ENCODE measurements around the gene TACC3. TPM values are rescaled to one million over a fixed set of nuclear protein-coding genes. Genes with fewer than 3 reads are reported as not detected.
A peak's percentile ranks its signal among the peaks of the same experiment; 100 is the strongest.

Gene TACC3
- total RNA-seq, 6 donors from 2014 or later = 8.9 to 47.4 (median 21.9) TPM

DNA sequence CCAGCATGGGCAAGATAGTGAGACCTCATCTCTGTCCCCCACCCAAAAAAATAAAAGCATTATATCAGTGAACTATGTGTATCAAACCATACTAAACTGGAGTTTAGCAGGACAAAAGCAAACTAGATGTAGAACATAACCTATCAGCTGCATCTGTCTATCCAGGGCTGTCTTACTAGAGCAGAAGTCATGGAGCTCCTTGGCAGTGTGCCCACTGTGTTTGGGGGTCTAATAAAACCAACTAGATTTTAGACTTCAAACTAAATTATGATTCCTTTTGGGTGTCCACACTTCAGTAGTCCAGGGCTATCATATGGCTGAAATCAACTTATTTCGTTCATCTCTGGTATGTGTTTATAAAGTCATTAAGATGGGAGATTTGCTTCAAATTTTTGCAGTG lies 17.5 kb upstream of the TACC3 start:
- Histone ChIP-seq H3K27ac (no peak overlapping the region), H3K4me1 (peaks cover 5 to 8% (median 5%) of the 10 kb centered on the region in 4 donors), H3K27me3 (no peaks in the 10 kb centered on the region), H3K9me3 (no peaks in the 10 kb centered on the region), H3K36me3 (peaks cover 12 to 51% (median 28%) of the 10 kb centered on the region in 4 donors), H3K4me3 (no peak overlapping the region)
- no peak for ATAC-seq (ENCODE audit: low FRiP score in 2 of 2)
- WGBS, 2 donors = 96 to 100% methylated on average over 1 of the region's 1 CpG
- no peak for DNase-seq
- TF ChIP-seq EP300 (IDR thresholded peaks at IDR 0.05) (no peak), POLR2AphosphoS5 (IDR thresholded peaks at IDR 0.05) (no peak), POLR2A (IDR thresholded peaks at IDR 0.05) (no peak)
- TF ChIP-seq, protein P1, sequence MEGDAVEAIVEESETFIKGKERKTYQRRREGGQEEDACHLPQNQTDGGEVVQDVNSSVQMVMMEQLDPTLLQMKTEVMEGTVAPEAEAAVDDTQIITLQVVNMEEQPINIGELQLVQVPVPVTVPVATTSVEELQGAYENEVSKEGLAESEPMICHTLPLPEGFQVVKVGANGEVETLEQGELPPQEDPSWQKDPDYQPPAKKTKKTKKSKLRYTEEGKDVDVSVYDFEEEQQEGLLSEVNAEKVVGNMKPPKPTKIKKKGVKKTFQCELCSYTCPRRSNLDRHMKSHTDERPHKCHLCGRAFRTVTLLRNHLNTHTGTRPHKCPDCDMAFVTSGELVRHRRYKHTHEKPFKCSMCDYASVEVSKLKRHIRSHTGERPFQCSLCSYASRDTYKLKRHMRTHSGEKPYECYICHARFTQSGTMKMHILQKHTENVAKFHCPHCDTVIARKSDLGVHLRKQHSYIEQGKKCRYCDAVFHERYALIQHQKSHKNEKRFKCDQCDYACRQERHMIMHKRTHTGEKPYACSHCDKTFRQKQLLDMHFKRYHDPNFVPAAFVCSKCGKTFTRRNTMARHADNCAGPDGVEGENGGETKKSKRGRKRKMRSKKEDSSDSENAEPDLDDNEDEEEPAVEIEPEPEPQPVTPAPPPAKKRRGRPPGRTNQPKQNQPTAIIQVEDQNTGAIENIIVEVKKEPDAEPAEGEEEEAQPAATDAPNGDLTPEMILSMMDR (IDR thresholded peaks at IDR 0.05) = no peak

DNA sequence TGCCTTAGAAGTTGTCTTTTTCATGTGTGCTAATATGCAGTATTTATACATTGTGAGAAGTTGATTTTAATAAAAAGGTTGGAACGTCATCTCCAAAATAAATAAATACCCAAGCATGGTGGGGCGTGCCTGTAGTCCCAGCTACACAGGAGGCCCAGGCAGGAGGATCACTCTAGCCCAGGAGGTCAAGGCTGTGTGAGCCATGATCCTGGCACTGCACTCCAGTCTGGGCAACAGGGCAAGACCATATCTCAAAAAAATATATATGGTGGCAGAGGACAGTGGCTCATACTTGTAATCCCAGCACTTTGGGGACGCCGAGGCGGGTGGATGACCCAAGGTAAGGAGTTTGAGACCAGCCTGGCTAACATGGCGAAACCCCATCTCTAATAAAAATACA lies 15.6 kb upstream of the TACC3 start:
- ATAC-seq (ENCODE audit: low FRiP score in 2 of 2) (no peak), DNase-seq (no peak)
- H3K4me3 ChIP-seq = no peak overlapping the region
- no peaks in the 10 kb centered on the region for H3K27me3 ChIP-seq
- H3K36me3 ChIP-seq = peaks cover 2 to 43% (median 18%) of the 10 kb centered on the region in 4 donors
- no peaks in the 10 kb centered on the region for H3K9me3 ChIP-seq
- whole genome bisulfite sequencing, 2 donors = 96% methylated on average over 6 of the region's 6 CpGs
- TF ChIP-seq POLR2AphosphoS5 (IDR thresholded peaks at IDR 0.05) = no peak
- TF ChIP-seq, protein P1 (IDR thresholded peaks at IDR 0.05) = no peak
- TF ChIP-seq POLR2A (IDR thresholded peaks at IDR 0.05) = no peak
- TF ChIP-seq EP300 (IDR thresholded peaks at IDR 0.05) = no peak
- no peak overlapping the region for H3K27ac ChIP-seq
- H3K4me1 ChIP-seq = peaks cover 16 to 21% (median 20%) of the 10 kb centered on the region in 4 donors

DNA sequence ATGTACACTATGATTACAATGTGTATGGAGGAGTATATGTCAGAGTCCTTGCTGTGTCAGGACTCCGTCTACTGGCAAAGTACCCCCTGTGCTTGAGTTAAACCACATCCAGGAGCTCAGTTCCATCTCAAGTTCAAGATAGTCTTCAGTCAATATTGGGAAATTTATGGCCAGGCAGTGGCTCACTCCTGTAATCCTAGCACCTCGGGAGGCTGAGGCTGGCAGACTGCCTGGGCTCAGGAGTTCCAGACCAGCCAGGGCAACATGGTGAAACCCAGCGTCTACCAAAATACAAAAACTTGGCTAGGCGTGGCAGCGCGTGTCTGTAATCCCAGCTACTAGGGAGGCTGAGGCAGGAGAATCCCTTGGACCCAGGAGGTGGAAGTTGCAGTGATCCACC lies 15.0 kb upstream of the TACC3 start:
- Histone ChIP-seq H3K4me1 (peaks cover 21 to 27% (median 25%) of the 10 kb centered on the region in 4 donors), H3K27me3 (no peaks in the 10 kb centered on the region), H3K27ac (no peak overlapping the region), H3K9me3 (no peaks in the 10 kb centered on the region), H3K36me3 (peaks cover 2 to 37% (median 18%) of the 10 kb centered on the region in 4 donors), H3K4me3 (no peak overlapping the region)
- 79 to 82% methylated on average over 6 of the region's 6 CpGs for whole genome bisulfite sequencing, 2 donors
- no peak for ATAC-seq (ENCODE audit: low FRiP score in 2 of 2)
- TF ChIP-seq, protein P1 (IDR thresholded peaks at IDR 0.05) = no peak
- TF ChIP-seq POLR2A (IDR thresholded peaks at IDR 0.05) = no peak
- TF ChIP-seq POLR2AphosphoS5 (IDR thresholded peaks at IDR 0.05) = no peak
- no peak for TF ChIP-seq EP300 (IDR thresholded peaks at IDR 0.05)
- DNase-seq = no peak

DNA sequence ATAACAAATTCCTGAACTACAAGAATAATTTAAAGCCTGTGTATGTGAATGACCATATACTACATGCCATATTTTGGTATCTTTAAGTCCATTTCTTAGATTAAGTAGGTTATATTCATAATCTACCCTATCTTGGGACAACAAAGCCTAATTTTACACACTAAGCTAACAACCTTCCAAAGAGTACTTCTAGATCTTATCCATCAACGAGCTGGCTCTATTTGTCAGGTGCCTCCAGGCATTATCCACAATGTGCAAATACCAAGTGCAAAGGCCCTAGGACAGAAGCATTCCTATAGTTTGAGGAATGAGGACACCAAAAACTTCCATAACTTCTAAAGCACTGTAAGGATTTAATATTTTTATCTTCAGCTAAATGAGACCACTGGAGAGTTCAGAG lies 12.7 kb upstream of the TACC3 start:
- Histone ChIP-seq H3K27ac (no peak overlapping the region), H3K27me3 (no peaks in the 10 kb centered on the region), H3K4me1 (peaks cover 27 to 35% (median 31%) of the 10 kb centered on the region in 4 donors), H3K36me3 (peaks cover 2 to 18% (median 8%) of the 10 kb centered on the region in 4 donors), H3K4me3 (no peak overlapping the region), H3K9me3 (no peaks in the 10 kb centered on the region)
- WGBS, 2 donors = 34 to 46% methylated on average over 1 of the region's 1 CpG
- ATAC-seq (ENCODE audit: low FRiP score in 2 of 2) = no peak
- no peak for DNase-seq
- TF ChIP-seq, protein P1 (IDR thresholded peaks at IDR 0.05) = no peak
- TF ChIP-seq POLR2AphosphoS5 (IDR thresholded peaks at IDR 0.05) (no peak), EP300 (IDR thresholded peaks at IDR 0.05) (no peak), POLR2A (IDR thresholded peaks at IDR 0.05) (no peak)

GRCh38 chr4:1711055-1711570 lies 10.2 kb upstream of the TACC3 start:
- H3K36me3 ChIP-seq = peaks cover 0 to 6% (median 6%) of the 10 kb centered on the region in 4 donors
- H3K4me1 ChIP-seq = peaks cover 37 to 55% (median 42%) of the 10 kb centered on the region in 4 donors
- 13 to 19% methylated on average over 22 of the region's 22 CpGs for WGBS, 2 donors
- ATAC-seq (ENCODE audit: low FRiP score in 2 of 2) (no peak), DNase-seq (no peak)
- peak overlapping the region; percentile 97 to 100 (median 98) for H3K27ac ChIP-seq
- no peak for TF ChIP-seq POLR2AphosphoS5 (IDR thresholded peaks at IDR 0.05)
- TF ChIP-seq EP300 (IDR thresholded peaks at IDR 0.05) = no peak
- TF ChIP-seq POLR2A (IDR thresholded peaks at IDR 0.05) = no peak
- TF ChIP-seq, protein P1 (IDR thresholded peaks at IDR 0.05) = no peak
- H3K27me3 ChIP-seq = no peaks in the 10 kb centered on the region
- H3K4me3 ChIP-seq = peak overlapping the region; percentile 63 to 94 (median 88)
- H3K9me3 ChIP-seq = no peaks in the 10 kb centered on the region

Measured in upper lobe of left lung (tissue), 6 donors.